GM10847 (cell line): ENCODE data around the gene NTM.

Experiments used
- POLR2A ChIP-seq: IDR thresholded peaks from 2 replicates; pipeline ENCODE4 v1.6.1; 2011; ENCODE audit not compliant: insufficient read length; ENCODE audit errors: extremely low read depth

The NTM gene

DNA sequence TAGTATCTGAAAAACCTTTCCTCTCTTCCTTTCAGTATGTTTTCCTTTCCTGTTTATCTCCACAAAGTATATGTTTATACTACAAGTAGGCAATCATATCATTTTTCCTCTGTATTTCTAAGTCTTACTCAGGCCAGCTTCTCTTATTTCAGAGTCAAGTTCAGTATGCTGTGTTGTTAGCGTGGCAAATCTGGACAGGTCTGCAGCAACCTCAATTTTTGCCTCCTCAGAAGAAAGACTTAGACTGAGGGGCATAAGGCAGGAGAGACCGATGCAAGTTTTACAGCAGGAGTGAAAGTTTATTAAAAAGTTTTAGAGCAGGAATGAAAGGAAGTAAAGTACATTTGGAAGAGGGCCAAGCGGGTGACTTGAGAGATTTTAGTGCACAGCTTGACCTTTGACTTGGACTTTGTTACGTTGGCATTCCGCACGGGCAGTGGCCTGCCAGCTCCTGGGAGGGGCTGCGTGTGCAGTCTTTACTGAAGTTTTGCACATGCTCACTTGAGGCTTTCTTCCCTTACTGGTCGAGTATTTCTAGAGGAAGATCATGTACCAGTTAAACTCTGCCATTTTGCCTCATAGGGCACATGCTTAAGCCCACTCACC lies 343.2 kb downstream of the NTM start:
- no peak for TF ChIP-seq POLR2A

DNA sequence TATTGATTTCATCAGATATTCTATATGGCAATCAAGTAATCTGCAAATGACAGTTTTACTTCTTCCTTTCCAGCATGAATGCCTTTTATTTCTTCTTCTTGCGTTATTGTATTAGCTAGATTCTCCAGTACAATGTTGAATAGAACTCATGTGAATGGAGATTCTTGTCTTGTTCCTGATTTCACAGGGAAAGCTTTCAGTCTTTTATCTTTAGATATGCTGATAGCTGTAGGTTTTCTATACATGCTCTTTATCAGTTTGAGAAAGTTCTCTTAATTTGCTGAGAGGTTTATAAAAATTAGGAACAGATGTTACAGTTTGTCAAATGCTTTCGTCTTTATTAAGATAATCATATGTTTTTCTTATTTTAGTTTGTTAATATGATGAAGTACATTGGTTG lies 347.2 kb downstream of the NTM start:
- TF ChIP-seq POLR2A: no peak

DNA sequence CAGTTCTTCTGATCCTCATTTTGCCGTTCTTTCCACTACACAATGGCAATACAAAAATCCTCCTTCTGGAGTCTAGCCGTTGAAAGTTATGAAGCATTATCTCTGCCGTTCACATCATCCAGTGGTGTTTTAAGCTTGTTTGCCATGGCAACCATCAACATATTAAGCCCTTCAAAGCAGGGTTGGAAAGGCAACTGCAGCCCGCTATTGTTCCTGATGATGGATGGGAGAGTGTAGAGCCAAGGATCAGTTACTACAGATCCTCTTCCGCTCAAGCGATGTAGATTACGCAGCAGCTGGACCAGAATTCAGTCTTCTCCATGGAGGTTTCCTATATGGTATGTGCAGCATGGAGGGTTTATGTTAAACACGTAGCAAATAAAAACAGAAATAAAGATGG lies 352.7 kb downstream of the NTM start:
- TF ChIP-seq POLR2A: no peak

DNA sequence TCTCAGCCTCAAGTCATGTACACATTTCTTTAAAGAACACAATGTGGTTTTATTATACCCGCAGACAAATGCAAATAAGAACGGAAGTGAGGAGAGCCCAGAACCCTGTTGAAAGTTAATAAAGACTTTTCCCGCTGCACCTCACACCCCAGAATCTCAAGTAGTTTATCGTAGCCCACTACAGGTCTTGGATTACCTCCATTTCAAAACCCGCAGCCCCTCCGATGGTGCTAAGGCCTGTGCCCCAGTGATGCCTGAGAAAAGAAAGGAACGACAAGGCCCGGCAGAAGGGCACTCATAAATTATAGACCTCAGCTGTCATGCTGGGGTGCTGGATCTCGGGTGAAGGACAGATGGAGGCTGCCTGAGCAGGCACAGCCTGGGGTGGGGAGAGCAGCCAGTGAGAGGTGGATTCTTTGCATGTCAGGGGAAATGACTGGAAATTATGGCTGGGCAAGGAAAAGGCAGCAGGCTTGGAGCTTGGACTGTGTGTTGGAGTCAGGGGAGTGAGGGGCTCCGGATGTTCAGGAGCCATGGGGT lies 354.1 kb downstream of the NTM start:
- no peak for TF ChIP-seq POLR2A

DNA sequence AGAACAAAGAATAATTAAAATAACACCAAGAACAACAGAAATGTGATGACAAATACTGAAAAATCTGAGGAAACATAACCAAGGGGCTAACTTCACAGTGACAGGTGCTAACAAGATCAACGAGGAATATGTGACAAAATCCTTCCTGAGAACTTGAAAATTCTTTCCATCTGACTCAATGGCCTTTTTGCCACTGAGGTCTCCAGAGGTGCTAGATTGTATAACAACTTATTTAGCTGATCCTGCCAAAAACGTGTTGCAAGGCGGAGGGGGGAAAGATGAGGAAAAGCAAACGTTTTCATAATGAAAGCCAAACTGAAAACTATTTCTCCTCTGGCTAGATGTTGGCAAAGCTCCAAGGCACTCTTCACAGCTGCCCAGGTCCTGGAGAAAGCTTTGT lies 364.5 kb downstream of the NTM start:
- TF ChIP-seq POLR2A: no peak

DNA sequence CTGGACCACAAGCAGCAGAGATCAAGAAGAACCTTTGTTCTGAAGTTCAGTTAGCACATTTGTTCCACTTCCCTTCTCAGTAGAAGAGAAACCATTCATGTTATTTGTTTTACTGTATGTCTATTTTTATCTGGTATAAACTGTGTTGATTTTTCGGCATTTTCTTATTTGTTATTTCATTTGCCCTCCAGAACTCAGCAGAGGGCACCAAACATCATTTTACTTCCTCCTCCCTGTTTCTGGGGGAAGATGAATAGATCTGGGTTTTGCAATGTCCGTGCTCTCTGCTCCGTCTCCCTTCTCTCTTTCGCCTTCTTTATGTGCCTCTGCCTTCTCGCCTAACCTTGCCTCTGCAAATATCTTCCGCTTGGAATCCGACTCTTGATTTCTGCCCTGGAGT lies 366.9 kb downstream of the NTM start:
- TF ChIP-seq POLR2A: no peak

DNA sequence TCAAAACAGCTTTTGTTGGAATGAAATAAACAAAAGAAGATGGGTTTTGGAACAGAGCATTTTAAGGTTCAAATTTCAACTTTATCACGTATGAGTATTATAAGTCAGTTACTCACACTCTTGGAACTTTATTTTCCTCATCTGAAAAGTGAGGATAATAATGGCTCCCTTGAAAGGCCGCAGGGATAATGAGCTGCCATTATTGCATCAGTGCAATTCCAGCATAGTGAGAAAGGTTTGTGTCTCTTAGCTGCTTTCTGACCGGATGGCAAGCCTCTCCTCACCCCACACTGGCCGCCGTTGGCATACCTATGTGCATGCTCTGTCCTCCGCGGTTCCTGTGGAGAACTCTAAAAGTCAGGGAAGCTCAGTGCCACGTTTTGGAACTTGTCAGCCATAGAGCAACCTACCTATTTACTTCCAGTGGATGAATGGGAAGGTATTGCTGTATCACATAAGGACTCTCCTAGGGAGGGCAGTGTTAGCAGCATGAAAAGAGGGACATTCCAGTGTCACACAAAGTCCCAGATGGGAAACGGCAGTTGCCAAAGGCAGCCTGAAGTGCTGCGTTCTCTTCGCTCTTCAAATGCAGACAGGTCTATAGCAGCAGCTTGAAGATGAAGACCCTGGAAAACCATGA lies 368.9 kb downstream of the NTM start:
- TF ChIP-seq POLR2A: no peak

DNA sequence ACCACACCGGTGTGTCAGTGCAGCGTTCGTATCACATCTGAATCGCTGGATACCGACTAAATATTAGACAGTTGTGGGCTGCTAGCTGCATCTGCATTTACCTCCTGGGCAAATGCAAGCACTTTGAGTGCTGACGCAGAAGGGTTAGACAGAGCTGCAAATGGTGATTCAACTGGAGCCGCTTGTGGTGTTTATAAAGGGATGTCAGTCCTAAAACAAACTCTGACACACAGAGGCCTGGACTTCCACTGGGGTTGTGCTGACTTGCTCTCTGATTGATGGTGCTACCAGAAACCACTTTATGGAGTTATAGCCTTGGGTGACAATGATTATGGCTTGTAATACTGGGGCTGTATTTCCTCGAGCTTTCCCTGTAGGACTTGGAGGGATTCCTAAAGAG lies 374.4 kb downstream of the NTM start:
- TF ChIP-seq POLR2A: no peak

DNA sequence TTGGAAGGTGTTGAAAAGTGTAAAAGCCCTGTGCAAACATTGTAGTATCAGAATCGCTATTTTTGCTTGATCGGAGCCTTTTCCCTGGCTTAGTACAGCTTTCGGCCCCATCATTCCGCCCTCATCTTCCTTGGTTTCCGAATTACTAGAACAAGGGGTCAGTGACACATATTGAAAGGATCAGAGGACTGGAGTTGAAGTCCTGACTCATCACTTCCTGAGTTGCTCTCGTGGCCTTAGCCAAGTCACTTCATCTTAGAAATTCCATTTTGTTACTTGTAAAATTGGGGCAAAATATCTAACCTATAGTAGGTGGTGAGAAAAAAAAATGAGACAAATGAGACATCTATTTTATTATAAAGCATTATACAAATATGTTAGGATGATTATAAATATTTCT lies 375.0 kb downstream of the NTM start:
- no peak for TF ChIP-seq POLR2A

DNA sequence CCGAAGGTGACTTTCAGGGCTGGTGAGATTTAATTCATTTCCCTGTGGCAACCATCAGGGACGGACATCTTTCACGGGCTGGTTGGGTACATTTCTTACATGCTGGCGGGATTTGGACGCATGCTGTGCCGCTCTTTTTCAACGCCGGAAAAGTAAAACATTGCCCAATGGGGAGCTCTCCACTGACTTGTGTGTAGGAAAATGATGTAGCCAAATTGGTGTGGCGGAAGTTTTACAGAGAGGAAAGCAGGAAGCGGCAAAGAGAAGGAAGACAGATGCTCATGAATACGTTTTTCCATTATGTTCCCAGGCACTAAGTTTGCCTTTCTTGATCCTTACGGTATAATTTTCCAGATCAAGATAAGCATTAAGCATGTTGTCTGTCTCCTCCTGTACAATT lies 375.8 kb downstream of the NTM start:
- no peak for TF ChIP-seq POLR2A

DNA sequence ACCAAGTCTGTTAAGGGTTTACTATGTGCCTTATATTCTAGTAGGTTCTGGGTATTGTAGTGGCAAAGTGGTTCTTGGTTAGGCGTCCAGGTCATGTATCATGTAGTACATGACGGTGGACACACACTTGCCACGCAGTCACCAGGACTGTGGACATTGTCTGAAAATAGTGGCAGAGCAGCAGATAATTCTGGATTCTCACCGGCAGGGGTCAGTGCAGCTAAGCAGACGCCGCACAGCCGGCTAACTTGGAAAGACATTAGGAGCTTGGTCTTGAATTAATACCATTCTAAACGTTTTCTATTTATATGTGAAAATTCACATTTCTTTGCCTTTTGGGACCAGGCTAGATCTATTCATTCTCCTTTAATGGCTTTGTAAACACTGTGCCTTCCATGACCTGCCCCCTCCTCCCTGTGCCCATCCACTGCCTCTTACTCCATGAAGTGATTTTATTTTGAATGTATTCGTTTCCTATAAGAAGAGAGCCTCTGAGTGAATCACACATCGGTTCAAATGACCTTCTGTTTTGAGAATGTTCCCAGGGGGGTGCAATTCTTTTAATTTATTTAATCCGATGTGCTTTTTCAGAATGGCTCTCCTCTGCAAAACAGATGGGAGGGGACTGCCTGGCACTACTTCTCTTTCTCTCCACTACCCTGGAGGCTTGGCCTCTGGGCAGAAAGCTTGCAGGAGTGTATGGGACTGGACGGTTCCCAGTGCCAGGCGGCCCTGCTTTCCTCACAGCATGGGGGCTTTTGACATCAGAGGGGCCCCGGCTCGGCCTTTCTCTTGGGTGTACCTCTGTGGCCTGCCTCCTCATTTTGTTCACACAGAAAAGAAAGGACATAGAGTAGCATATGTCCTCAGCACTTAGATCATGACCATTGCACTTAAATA lies 378.0 kb downstream of the NTM start:
- TF ChIP-seq POLR2A: no peak

DNA sequence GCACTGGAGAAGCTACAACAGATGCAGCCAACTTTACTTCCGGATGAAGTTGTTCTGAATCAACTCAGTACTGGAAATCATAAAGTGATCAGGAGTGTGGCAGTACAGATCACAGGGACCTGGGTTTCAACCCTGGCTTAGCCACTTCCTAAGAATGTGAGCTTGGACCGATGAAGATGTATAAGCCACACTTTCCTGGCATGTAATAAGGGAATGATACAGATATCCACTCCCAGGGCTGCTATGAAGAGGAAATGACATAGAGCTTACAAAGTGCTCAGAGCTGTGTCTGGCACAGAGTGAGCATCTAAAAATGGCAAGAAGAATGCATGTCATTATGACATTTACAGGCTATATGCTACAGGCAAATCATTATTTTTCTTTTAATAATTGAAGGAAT lies 378.7 kb downstream of the NTM start:
- TF ChIP-seq POLR2A: no peak

DNA sequence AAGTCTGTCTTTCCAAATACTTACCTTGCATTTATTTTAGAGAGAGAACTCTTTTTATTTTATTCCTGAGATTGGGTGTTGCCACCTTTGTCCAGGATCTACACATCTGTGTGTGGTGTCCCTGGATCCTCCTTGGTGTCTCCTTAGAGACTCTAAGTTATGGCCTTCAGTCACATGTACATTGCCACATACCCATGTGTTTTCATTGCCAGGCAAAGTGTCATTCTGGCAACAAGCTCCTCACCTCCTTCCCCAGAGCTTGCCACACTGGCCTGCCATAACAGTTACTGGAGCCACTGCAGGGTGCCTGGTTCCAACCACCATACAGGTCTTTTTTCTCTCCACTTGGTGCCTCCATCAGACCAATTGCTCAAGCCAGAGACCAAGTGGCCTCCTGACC lies 379.7 kb downstream of the NTM start:
- TF ChIP-seq POLR2A: no peak

DNA sequence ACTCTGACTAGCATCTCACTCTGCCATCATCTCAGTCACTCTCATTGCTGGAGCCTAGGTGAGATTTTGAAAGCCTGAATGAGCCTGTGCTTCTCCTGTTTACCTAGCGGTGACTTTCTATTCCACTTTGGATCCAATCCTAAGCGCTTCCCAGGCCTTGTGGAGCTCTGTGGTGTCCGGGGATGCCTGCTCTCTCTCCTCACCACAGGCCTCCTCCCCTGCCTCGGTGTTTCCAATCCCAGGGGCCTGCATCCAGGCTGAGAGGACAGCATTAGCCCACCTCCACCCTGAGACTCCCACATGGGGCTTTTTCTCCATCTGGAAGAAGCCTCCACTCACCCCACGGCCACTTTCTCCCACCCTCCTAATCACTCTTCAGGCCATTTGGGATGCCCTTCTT lies 380.3 kb downstream of the NTM start:
- no peak for TF ChIP-seq POLR2A

DNA sequence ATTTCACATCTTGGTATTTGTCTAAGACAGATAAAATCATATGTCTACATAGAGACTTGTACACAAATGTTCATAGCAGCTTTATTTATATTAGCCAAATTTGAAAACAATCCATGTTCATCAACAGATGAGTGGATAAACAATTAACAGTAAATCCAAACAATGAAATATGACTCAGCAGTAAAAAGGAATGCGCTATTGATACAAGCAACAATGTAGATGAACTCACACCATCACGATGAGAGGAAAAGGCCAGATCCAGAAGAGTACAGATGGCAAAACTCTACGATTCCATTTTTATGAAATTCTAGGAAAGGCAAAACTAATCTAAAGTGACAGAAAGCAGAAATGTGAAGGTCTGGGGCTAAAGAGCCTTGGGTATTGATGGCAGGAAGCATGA lies 384.3 kb downstream of the NTM start:
- no peak for TF ChIP-seq POLR2A
